Measurements from ENCODE around the gene DRICH1. TPM values are rescaled to one million over a fixed set of nuclear protein-coding genes. Genes with fewer than 3 reads are reported as not detected.
"Not testable (repeated sequence)": the region's sequence is repeated elsewhere in the genome, so short reads cannot be mapped to it uniquely, and the experiment has no call there.

Gene DRICH1, protein sequence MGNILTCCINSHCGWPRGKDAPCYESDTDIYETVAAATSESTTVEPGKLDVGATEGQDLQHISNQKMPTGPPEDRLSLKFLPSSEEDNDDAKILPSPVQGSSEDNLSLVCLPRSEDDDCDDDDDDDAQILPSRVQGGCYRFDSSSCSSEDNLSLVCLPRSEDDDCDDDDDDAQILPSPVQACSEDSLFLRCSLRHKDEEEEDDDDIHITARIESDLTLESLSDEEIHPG
- total RNA-seq (0.24 TPM), polyA plus RNA-seq (1.4 TPM)
- long read RNA-seq, donor 1: 0 reads
- long read RNA-seq, donor 2: 0 reads
- long read RNA-seq, donor 3: 0 reads
- long read RNA-seq, donor 4: 0 reads
- long read RNA-seq, donor 5: 0 reads
- long read RNA-seq, donor 6: 0 reads
- long read RNA-seq, donor 7: 0 reads
- long read RNA-seq, donor 8: 0 reads
- long read RNA-seq, donor 9: 0 reads
- long read RNA-seq, donor 10: 0 reads

GRCh38 chr22:23632178-23632577 is at the start of gene DRICH1:
Gene DRICH1 (minus strand): TSS chr22:23632321. CDS start chr22:23632023, 298 bp downstream.
- 67% methylated on average over 2 of the region's 2 CpGs for WGBS
- H3K4me3 ChIP-seq (ENCODE audit: low read length in 2 of 2): no peak within 1 kb of the TSS

DNA sequence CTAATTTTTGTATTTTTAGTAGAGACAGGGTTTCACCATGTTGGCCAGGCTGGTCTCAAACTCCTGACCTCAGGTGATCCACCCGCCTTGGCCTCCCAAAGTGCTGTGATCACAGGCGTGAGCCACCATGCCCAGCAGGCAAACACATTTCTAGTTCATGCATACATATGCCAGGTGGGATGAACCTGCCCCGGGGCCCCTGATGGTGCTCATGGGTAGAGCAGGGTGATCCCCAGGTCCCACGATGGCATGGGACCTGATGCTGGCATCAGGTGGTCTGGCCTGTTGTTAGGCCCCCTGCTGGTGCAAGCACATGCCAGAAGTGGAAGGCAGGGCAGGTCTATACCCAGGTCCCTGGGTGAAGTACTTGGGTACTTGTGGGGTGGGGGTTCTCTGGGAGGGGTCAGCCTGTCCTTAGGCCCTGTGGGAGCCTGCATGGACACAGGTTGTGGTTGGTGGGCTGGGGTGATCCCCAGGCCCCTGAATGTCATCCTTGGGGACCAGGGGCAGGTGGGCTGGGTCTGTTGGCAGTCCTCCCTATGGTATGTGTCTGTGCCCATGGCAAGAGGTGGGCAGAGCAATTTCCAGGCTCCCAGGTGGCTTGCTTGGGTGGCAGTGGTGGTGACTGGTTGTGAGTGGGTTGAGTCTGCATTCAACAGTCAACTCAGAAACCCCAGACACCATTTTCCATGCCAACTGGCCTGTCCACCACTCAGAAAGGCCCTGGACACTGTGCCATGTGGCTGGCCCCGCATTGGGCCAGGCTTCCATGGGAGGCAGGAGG is 49.1 kb upstream of the DRICH1 start:
- H3K27ac ChIP-seq (ENCODE audit: low read depth in 1 of 2, low read length in 1 of 2): no peak overlapping the region
- peaks cover 12 to 14% of the 10 kb centered on the region in 2 donors for H3K36me3 ChIP-seq (ENCODE audit: control insufficient read depth in 2 of 2, insufficient read depth in 2 of 2, low read length in 1 of 2)
- WGBS: 89% methylated on average over 5 of the region's 5 CpGs
- H3K4me1 ChIP-seq (ENCODE audit: control insufficient read depth in 2 of 2, insufficient read depth in 2 of 2, low read length in 2 of 2): peaks cover 0 to 9% of the 10 kb centered on the region in 2 donors
- no peak overlapping the region for H3K4me3 ChIP-seq (ENCODE audit: low read length in 2 of 2)
- H3K27me3 ChIP-seq (ENCODE audit: control insufficient read depth in 2 of 2, insufficient read depth in 1 of 2, low read length in 1 of 2): no peaks in the 10 kb centered on the region
- DNase-seq (ENCODE audit: low read depth in 6 of 9, low spot score in 9 of 9): no peak
- H3K9me3 ChIP-seq (ENCODE audit: control insufficient read depth in 2 of 2, insufficient read depth in 1 of 2, low read length in 1 of 2): no peaks in the 10 kb centered on the region

More at GRCh38 chr22:23632178-23632577, at the start of gene DRICH1:
- peak in 1 of 9 donors; percentile 6 for DNase-seq (ENCODE audit: low read depth in 6 of 9, low spot score in 9 of 9)
- Histone ChIP-seq H3K9me3 (ENCODE audit: control insufficient read depth in 2 of 2, insufficient read depth in 1 of 2, low read length in 1 of 2) (no peaks in the 10 kb centered on the region), H3K27me3 (ENCODE audit: control insufficient read depth in 2 of 2, insufficient read depth in 1 of 2, low read length in 1 of 2) (no peaks in the 10 kb centered on the region), H3K4me1 (ENCODE audit: control insufficient read depth in 2 of 2, insufficient read depth in 2 of 2, low read length in 2 of 2) (peaks cover 0 to 2% of the 10 kb centered on the region in 2 donors), H3K36me3 (ENCODE audit: control insufficient read depth in 2 of 2, insufficient read depth in 2 of 2, low read length in 1 of 2) (no peaks in the 10 kb centered on the region), H3K27ac (ENCODE audit: low read depth in 1 of 2, low read length in 1 of 2) (no peak within 1 kb of the TSS)

DNA sequence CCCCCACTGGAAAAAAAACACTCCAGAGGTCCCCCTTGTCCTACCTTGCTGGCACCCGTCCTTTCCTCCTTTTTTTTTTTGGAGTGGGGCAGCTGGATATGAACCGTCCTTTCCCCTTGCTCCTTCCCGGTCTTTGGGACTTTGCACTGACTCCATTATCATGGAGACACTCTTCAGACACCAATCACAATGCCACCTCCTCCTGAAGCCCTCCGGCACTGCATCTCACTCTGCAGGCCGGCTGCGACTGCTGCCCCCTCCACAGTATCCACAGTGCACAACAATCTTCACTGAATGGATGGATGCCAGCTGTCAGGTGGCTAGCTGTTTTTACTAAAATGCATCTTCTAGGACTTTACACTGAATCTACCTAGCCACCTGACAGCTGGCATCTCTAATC is 46.0 kb upstream of the DRICH1 start:
- H3K4me1 ChIP-seq (ENCODE audit: control insufficient read depth in 2 of 2, insufficient read depth in 2 of 2, low read length in 2 of 2): peaks cover 0 to 2% of the 10 kb centered on the region in 2 donors
- 96% methylated on average over 6 of the region's 6 CpGs for WGBS
- peaks cover 7 to 8% of the 10 kb centered on the region in 2 donors for H3K36me3 ChIP-seq (ENCODE audit: control insufficient read depth in 2 of 2, insufficient read depth in 2 of 2, low read length in 1 of 2)
- DNase-seq (ENCODE audit: low read depth in 6 of 9, low spot score in 9 of 9): no peak
- H3K9me3 ChIP-seq (ENCODE audit: control insufficient read depth in 2 of 2, insufficient read depth in 1 of 2, low read length in 1 of 2): no peaks in the 10 kb centered on the region
- H3K27ac ChIP-seq (ENCODE audit: low read depth in 1 of 2, low read length in 1 of 2): no peak overlapping the region
- no peaks in the 10 kb centered on the region for H3K27me3 ChIP-seq (ENCODE audit: control insufficient read depth in 2 of 2, insufficient read depth in 1 of 2, low read length in 1 of 2)
- H3K4me3 ChIP-seq (ENCODE audit: low read length in 2 of 2): no peak overlapping the region

DNA sequence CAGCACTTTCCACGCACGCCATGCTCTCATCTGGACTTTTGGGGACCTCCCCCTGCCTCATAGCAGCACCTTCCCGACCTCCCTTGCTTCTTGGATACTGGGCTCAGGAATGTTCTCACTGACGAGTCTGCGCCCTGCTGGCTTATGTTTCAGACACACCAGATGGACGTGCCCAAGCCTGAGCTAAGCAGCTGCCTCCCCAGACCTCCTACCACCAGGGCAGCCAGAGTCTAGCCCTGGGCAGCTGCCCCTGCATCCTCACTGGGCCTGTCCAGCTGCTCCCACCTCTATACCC is 45.5 kb upstream of the DRICH1 start:
- no peaks in the 10 kb centered on the region for H3K27me3 ChIP-seq (ENCODE audit: control insufficient read depth in 2 of 2, insufficient read depth in 1 of 2, low read length in 1 of 2)
- WGBS: 91% methylated on average over 6 of the region's 6 CpGs
- H3K36me3 ChIP-seq (ENCODE audit: control insufficient read depth in 2 of 2, insufficient read depth in 2 of 2, low read length in 1 of 2): peaks cover 4 to 5% of the 10 kb centered on the region in 2 donors
- no peak overlapping the region for H3K27ac ChIP-seq (ENCODE audit: low read depth in 1 of 2, low read length in 1 of 2)
- H3K4me3 ChIP-seq (ENCODE audit: low read length in 2 of 2): no peak overlapping the region
- no peak for DNase-seq (ENCODE audit: low read depth in 6 of 9, low spot score in 9 of 9)
- H3K4me1 ChIP-seq (ENCODE audit: control insufficient read depth in 2 of 2, insufficient read depth in 2 of 2, low read length in 2 of 2): peaks cover 0 to 2% of the 10 kb centered on the region in 2 donors
- no peaks in the 10 kb centered on the region for H3K9me3 ChIP-seq (ENCODE audit: control insufficient read depth in 2 of 2, insufficient read depth in 1 of 2, low read length in 1 of 2)

- not testable (repeated sequence) for H3K27ac ChIP-seq (ENCODE audit: low read depth in 1 of 2, low read length in 1 of 2); H3K27me3 ChIP-seq (ENCODE audit: control insufficient read depth in 2 of 2, insufficient read depth in 1 of 2, low read length in 1 of 2); H3K36me3 ChIP-seq (ENCODE audit: control insufficient read depth in 2 of 2, insufficient read depth in 2 of 2, low read length in 1 of 2); H3K4me1 ChIP-seq (ENCODE audit: control insufficient read depth in 2 of 2, insufficient read depth in 2 of 2, low read length in 2 of 2); DNase-seq (ENCODE audit: low read depth in 6 of 9, low spot score in 9 of 9); H3K9me3 ChIP-seq (ENCODE audit: control insufficient read depth in 2 of 2, insufficient read depth in 1 of 2, low read length in 1 of 2); H3K4me3 ChIP-seq (ENCODE audit: low read length in 2 of 2)
- 94% methylated on average over 12 of the region's 12 CpGs for WGBS
Observed at GRCh38 chr22:23676841-23677700, 45.0 kb upstream of the DRICH1 start.

DNA sequence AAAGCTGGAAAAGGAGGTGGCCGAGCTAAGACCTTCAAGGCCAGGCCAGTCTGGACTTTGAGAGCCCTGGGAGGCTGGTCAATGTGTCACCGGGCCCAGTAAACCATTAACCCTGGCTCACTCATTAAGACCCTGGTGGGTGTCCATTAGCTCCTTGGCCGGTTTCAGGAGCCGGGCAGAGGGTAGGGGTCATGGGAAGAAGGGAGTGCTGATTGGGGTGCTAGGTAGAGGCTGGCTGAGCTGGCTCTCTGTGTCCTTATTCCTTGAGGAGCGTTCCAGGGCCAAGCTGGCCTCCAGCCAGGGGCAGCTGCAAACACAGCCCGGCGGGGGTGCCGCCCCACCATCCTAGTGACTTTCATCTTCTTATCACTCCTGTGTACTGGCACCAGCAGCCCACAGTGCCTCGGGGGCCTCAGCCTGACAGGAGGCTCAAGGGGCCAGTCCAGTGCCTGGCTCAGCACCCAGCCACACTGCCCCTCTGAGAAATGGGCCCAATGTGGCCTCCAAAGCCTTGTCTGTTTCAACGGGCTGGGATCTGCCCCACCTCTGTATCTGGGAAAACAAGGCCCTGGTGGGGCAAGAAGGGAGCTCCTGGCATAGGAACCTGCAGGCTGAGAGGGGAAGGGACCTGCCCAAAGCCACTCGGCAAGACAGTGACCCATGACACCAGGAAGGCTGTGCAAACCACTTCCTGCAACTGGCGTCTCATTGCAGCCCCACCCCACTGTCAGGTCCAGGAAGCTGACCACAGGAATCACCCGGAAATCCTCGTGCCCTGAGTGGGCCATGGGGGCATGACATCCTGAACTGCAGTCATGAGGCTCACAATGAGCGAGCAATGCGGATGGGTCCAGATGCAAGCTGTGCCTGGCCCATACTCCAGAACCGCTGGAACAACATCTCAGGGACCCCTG is 43.6 kb upstream of the DRICH1 start:
- Histone ChIP-seq H3K27ac (ENCODE audit: low read depth in 1 of 2, low read length in 1 of 2) (no peak overlapping the region), H3K4me3 (ENCODE audit: low read length in 2 of 2) (no peak overlapping the region), H3K9me3 (ENCODE audit: control insufficient read depth in 2 of 2, insufficient read depth in 1 of 2, low read length in 1 of 2) (no peaks in the 10 kb centered on the region), H3K36me3 (ENCODE audit: control insufficient read depth in 2 of 2, insufficient read depth in 2 of 2, low read length in 1 of 2) (no peaks in the 10 kb centered on the region), H3K27me3 (ENCODE audit: control insufficient read depth in 2 of 2, insufficient read depth in 1 of 2, low read length in 1 of 2) (no peaks in the 10 kb centered on the region), H3K4me1 (ENCODE audit: control insufficient read depth in 2 of 2, insufficient read depth in 2 of 2, low read length in 2 of 2) (peaks cover 0 to 2% of the 10 kb centered on the region in 2 donors)
- 89% methylated on average over 17 of the region's 17 CpGs for WGBS
- no peak for DNase-seq (ENCODE audit: low read depth in 6 of 9, low spot score in 9 of 9)

- not testable (repeated sequence) for H3K27me3 ChIP-seq (ENCODE audit: control insufficient read depth in 2 of 2, insufficient read depth in 1 of 2, low read length in 1 of 2); H3K4me1 ChIP-seq (ENCODE audit: control insufficient read depth in 2 of 2, insufficient read depth in 2 of 2, low read length in 2 of 2); H3K27ac ChIP-seq (ENCODE audit: low read depth in 1 of 2, low read length in 1 of 2); H3K9me3 ChIP-seq (ENCODE audit: control insufficient read depth in 2 of 2, insufficient read depth in 1 of 2, low read length in 1 of 2); DNase-seq (ENCODE audit: low read depth in 6 of 9, low spot score in 9 of 9); H3K4me3 ChIP-seq (ENCODE audit: low read length in 2 of 2); H3K36me3 ChIP-seq (ENCODE audit: control insufficient read depth in 2 of 2, insufficient read depth in 2 of 2, low read length in 1 of 2)
- 97% methylated on average over 6 of the region's 6 CpGs for WGBS
Observed at GRCh38 chr22:23674886-23675501, 42.9 kb upstream of the DRICH1 start.
